Measurements from ENCODE around the gene ICE2.
A peak's percentile ranks its signal among the peaks of the same experiment; 100 is the strongest.

The ICE2 gene

DNA sequence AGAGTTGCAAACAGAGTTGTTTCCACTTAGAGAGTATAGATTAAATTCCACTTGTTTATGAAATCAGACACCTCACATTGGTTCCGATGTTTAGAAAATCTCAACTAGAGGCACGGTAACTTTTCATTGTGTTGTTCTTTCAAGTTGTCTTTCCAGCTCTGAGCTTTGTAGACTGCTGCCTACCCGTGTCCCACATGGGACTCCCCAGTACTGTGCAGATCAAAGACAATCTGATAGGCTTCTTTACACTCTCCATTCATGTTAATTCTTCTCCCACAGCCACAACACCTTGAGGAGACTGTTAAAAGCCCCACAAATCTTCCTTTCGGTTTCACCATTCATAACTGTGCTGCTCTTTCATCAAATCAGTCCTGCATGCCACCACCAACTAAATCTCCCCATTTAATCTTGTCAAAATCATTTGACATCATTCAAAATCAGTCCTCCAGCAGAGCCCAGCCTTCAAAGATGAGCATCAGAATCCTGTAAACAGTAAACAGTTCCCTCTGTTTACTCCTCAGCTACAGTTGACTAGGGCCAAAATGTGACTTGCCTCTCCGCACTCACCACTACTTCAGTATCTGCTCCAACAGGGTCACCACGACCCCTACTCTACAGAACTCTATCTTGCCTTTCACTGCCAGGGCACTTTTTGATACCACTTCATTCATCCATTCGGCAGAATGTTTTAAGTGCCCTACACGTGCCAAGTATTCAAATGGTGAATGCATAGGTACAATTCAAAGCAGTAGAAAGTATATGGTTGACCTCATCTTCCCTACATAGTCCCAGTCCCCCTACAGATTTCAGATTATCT lies 89.5 kb downstream of the ICE2 start:
- TF ChIP-seq, protein P1, sequence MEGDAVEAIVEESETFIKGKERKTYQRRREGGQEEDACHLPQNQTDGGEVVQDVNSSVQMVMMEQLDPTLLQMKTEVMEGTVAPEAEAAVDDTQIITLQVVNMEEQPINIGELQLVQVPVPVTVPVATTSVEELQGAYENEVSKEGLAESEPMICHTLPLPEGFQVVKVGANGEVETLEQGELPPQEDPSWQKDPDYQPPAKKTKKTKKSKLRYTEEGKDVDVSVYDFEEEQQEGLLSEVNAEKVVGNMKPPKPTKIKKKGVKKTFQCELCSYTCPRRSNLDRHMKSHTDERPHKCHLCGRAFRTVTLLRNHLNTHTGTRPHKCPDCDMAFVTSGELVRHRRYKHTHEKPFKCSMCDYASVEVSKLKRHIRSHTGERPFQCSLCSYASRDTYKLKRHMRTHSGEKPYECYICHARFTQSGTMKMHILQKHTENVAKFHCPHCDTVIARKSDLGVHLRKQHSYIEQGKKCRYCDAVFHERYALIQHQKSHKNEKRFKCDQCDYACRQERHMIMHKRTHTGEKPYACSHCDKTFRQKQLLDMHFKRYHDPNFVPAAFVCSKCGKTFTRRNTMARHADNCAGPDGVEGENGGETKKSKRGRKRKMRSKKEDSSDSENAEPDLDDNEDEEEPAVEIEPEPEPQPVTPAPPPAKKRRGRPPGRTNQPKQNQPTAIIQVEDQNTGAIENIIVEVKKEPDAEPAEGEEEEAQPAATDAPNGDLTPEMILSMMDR (IDR thresholded peaks at IDR 0.05; ENCODE audit: low read depth, low read length, missing control alignments), result no peak
- DNase-seq (ENCODE audit: extremely low read depth, low read depth), result no peak
- H3K4me3 ChIP-seq (replicated peaks; ENCODE audit: low read depth, low read length), result peak overlapping the region; percentile 32

DNA sequence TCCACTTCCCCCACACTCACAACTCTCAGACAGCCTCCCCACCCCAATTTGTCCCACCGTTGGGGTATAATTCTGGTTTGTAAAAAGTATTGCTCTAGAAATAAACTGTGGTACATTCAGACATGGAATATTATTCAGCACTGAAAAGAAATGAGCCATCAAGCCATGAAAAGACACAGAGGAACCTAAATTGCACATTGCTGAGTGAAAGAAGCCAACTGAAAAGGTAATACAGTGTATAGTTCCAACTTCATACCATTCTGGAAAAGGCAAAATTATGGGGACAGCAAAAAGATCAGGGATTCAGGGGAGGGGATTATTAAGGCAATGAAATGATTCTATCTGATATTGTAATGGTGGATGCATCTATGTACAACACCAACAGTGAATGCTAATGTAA lies 91.6 kb downstream of the ICE2 start:
- DNase-seq (ENCODE audit: extremely low read depth, low read depth), result no peak
- no peak overlapping the region for H3K4me3 ChIP-seq (replicated peaks; ENCODE audit: low read depth, low read length)
- TF ChIP-seq, protein P1 (IDR thresholded peaks at IDR 0.05; ENCODE audit: low read depth, low read length, missing control alignments), result no peak

DNA sequence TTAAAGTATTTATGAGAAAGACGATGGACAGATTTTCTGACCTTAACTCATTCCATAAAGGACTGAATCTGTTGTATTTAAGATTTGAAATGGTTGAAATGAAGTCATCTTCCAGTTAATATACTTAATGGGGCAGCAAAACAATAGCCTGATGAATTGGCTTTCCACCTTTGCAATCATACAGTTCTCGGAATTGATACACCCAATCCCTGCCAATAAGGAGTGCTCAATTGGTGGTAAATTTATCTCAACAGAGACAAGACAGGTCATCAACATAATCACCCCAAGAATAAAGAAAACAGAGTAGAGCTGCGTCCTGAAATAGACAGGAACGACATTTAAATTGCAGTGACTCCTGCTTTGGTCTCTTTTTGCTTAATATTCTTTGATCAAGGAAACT lies 92.3 kb downstream of the ICE2 start:
- no peak for DNase-seq (ENCODE audit: extremely low read depth, low read depth)
- no peak overlapping the region for H3K4me3 ChIP-seq (replicated peaks; ENCODE audit: low read depth, low read length)
- TF ChIP-seq, protein P1 (IDR thresholded peaks at IDR 0.05; ENCODE audit: low read depth, low read length, missing control alignments), result no peak

DNA sequence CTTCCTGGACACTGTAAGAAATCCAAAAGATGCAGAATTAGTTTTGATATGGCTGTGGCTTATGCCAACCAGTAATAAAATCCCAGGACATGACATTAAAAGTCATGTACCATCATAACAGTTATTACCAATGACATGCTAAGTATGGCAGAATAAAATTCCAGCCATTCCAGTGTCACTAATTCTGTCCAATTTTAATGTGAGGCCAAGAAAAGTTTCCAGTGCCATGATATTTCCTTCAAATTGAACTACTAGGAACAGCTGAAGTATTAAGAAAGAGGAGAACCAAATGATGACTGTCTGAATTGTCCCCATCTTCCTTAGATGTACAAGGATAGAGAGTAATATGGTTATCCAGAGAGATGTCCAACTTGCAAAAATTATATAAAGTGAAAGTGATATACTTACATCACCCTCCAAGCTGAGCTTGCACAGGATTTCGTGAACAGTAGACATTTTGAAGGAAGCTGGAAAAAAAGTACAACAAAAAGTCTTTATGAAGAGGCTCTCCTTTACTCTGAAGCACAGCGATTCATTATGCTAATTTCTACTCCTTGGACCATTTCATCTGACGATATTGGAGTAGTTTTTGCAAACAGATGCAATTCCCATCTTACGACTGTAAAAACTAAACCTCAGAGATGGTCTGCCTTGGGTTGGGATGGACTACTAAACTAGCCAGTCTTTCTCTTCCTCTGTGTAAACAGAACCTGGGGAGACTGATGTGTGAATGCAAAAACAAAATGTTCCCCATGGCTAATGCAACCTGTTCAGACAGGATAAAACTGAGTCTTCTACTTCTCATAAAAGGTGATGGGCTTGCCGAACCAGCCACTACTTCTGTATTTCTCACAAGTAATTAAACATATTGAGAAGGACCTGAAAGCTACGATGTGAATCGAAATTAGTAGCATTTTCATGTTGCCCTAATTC lies 93.1 kb downstream of the ICE2 start:
- no peak for DNase-seq (ENCODE audit: extremely low read depth, low read depth)
- TF ChIP-seq, protein P1 (IDR thresholded peaks at IDR 0.05; ENCODE audit: low read depth, low read length, missing control alignments), result no peak
- H3K4me3 ChIP-seq (replicated peaks; ENCODE audit: low read depth, low read length), result no peak overlapping the region

DNA sequence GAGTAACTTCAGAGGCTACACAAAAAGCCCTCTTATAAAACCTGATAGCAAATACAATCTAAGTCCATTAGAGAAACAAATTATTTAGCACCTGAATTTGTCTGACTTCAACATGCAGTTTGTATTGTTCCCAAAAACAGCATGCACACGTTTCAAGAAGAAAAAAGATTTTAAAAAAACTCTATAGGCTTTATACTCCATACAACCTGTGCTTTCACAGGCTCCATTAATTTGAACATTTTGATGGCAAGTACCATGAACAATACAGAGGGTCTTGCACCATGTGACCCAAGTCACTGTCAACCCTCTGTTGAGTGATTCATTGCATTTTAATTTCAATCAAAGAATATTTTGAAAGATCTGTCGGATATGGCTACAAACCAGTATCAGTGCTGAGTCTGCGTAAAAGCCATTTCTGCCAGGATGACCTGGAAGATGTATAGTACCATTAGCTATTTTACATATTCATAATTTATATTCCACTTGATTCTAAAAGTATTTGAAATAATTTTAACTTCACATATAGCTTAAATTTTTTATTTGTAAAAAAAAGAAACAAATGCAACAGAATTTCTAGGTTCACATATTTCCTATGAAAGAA lies 94.3 kb downstream of the ICE2 start:
- TF ChIP-seq, protein P1 (IDR thresholded peaks at IDR 0.05; ENCODE audit: low read depth, low read length, missing control alignments), result no peak
- no peak for DNase-seq (ENCODE audit: extremely low read depth, low read depth)
- no peak overlapping the region for H3K4me3 ChIP-seq (replicated peaks; ENCODE audit: low read depth, low read length)

DNA sequence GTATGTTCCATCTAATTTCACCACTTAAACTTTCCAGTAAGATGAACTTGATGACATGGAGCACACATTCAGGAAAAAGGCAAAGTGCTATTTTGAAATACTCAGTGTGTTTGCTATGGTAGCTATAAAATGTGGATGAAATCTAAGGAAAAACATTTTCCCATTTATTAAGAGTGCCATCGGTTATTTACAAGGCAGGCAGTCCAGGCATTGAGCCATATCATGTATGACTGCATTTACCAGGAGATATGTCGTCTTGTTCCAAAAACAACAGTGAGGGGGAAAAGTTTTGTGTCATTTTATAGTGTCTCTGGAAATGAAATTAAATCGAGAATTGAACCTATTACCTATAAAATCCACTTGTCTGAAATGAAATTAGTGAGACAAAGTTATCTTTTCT lies 94.9 kb downstream of the ICE2 start:
- TF ChIP-seq, protein P1 (IDR thresholded peaks at IDR 0.05; ENCODE audit: low read depth, low read length, missing control alignments), result no peak
- no peak for DNase-seq (ENCODE audit: extremely low read depth, low read depth)
- H3K4me3 ChIP-seq (replicated peaks; ENCODE audit: low read depth, low read length), result no peak overlapping the region

Measured in HFF-Myc (cell line).